ENCODE results near the gene NFKBIE. TPM values are rescaled to one million over a fixed set of nuclear protein-coding genes. Genes with fewer than 3 reads are reported as not detected.
A peak's percentile ranks its signal among the peaks of the same experiment; 100 is the strongest.

NFKBIE gene
- total and polyA plus RNA-seq, 9 of the 15 experiments (the other 6 are each of a cell fraction or from before 2014, with no cell fraction given) = 2.1 to 16.4 (median 11.7) TPM

- TF ChIP-seq, protein P1, sequence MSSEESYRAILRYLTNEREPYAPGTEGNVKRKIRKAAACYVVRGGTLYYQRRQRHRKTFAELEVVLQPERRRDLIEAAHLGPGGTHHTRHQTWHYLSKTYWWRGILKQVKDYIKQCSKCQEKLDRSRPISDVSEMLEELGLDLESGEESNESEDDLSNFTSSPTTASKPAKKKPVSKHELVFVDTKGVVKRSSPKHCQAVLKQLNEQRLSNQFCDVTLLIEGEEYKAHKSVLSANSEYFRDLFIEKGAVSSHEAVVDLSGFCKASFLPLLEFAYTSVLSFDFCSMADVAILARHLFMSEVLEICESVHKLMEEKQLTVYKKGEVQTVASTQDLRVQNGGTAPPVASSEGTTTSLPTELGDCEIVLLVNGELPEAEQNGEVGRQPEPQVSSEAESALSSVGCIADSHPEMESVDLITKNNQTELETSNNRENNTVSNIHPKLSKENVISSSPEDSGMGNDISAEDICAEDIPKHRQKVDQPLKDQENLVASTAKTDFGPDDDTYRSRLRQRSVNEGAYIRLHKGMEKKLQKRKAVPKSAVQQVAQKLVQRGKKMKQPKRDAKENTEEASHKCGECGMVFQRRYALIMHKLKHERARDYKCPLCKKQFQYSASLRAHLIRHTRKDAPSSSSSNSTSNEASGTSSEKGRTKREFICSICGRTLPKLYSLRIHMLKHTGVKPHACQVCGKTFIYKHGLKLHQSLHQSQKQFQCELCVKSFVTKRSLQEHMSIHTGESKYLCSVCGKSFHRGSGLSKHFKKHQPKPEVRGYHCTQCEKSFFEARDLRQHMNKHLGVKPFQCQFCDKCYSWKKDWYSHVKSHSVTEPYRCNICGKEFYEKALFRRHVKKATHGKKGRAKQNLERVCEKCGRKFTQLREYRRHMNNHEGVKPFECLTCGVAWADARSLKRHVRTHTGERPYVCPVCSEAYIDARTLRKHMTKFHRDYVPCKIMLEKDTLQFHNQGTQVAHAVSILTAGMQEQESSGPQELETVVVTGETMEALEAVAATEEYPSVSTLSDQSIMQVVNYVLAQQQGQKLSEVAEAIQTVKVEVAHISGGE (CRISPR knock-in tag; IDR thresholded peaks at IDR 0.05) = no peak; a peak in 1 of 6 replicates
- TF ChIP-seq FOXJ3 (CRISPR knock-in tag; IDR thresholded peaks at IDR 0.05) (no peak), ZNF408 (CRISPR knock-in tag; IDR thresholded peaks at IDR 0.05; ENCODE audit: low read depth) (no peak), NKRF (IDR thresholded peaks at IDR 0.05; ENCODE audit: borderline replicate concordance) (peak; percentile 98), CHD1 (IDR thresholded peaks at IDR 0.05; ENCODE audit: low read length) (no peak), HMG20B (CRISPR knock-in tag; IDR thresholded peaks at IDR 0.05) (peak; percentile 38; the same call in 1 of the 2 replicates), SIN3A (IDR thresholded peaks at IDR 0.05; ENCODE audit: borderline replicate concordance in 2 of 2, control insufficient read depth in 1 of 2, low read depth in 2 of 2, low read length in 2 of 2) (peak; percentile 72 to 97), ELF4 (CRISPR knock-in tag; IDR thresholded peaks at IDR 0.05) (no peak; the same call in 1 of the 2 replicates), NR1H2 (CRISPR knock-in tag; IDR thresholded peaks at IDR 0.05) (no peak; the same call in 1 of the 2 replicates), PRDM10 (IDR thresholded peaks at IDR 0.05; ENCODE audit: partially characterized antibody) (peak; percentile 36), ZNF764 (CRISPR knock-in tag; IDR thresholded peaks at IDR 0.05; ENCODE audit: low read depth) (no peak), BRCA1 (IDR thresholded peaks at IDR 0.05) (no peak), BRCA1 (CRISPR knock-in tag; IDR thresholded peaks at IDR 0.05) (no peak), TBP (optimal IDR thresholded peaks at IDR 0.05; ENCODE audit: low read depth, low read length) (no peak), TAF15 (IDR thresholded peaks at IDR 0.05; ENCODE audit: low read depth, low read length) (no peak), ZKSCAN3 (CRISPR knock-in tag; IDR thresholded peaks at IDR 0.05) (no peak), NFATC3 (IDR thresholded peaks at IDR 0.05) (no peak)
These were observed 8.2 kb downstream of the NFKBIE start, which contains the start of gene SLC35B2 (continued) for GRCh38 chr6:44257025-44257752.
